OCI-LY7 (cell line): ENCODE measurements around the gene CCDC33. TPM values are rescaled to one million over a fixed set of nuclear protein-coding genes. Genes with fewer than 3 reads are reported as not detected.

Experiments
- BruUV-seq: library from RNA; stranded (reverse); fragments of 400-500 nt; replicated peaks from 2 replicates; lab custom pipeline; 2021; lab: Mats Ljungman, UMichigan
- CTCF ChIA-PET: fragments of 300-600 bp; sonication (Branson Sonifier 250); formaldehyde crosslinking; loops from one replicate; lab custom pipeline; 2022; ENCODE audit warnings: antibody characterized with exemption; ENCODE audit not compliant: unreplicated experiment; lab: Charles Lee
- POLR2A ChIA-PET: fragments of 300-600 bp; sonication (Branson Sonifier 250); formaldehyde crosslinking; loops from one replicate; lab custom pipeline; 2022; ENCODE audit warnings: antibody characterized with exemption; lab: Charles Lee
- DNase-seq: peaks from one replicate; pipeline ENCODE4 v3.0.0-alpha.2; 2015; ENCODE audit warnings: low spot score
- H2AFZ ChIP-seq: fragments of 200-600 bp; sonication (generic), shearing (Covaris generic); 2 replicates; pipeline ENCODE4 v1.6.1; 2014; ENCODE audit warnings: mild to moderate bottlenecking, antibody characterized with exemption, low read length, moderate library complexity
- H3K27ac ChIP-seq: fragments of 200-600 bp; sonication (generic); 2 replicates; pipeline ENCODE4 v1.5.1; 2014; ENCODE audit warnings: mixed run types, low read depth, mild to moderate bottlenecking, moderate library complexity, low read length, inconsistent platforms; ENCODE audit not compliant: poor library complexity, severe bottlenecking
- H3K36me3 ChIP-seq: fragments of 200-600 bp; sonication (generic); 2 replicates; pipeline ENCODE4 v1.6.1; 2014; ENCODE audit warnings: mild to moderate bottlenecking, antibody characterized with exemption, low read length, moderate library complexity, mixed read lengths; ENCODE audit not compliant: insufficient read depth
- H3K4me1 ChIP-seq: fragments of 200-600 bp; sonication (generic); 2 replicates; pipeline ENCODE4 v1.5.1; 2014; ENCODE audit warnings: mild to moderate bottlenecking, low read length; ENCODE audit not compliant: insufficient read depth, poor library complexity, severe bottlenecking
- H3K4me2 ChIP-seq: fragments of 200-600 bp; sonication (generic); 2 replicates; pipeline ENCODE4 v1.6.1; 2014; ENCODE audit warnings: mild to moderate bottlenecking, low read length
- H3K4me3 ChIP-seq: fragments of 200-600 bp; sonication (generic); 2 replicates; pipeline ENCODE4 v1.5.1; 2014; ENCODE audit warnings: mild to moderate bottlenecking, low read depth, low read length; ENCODE audit not compliant: poor library complexity, severe bottlenecking
- H3K79me2 ChIP-seq: fragments of 200-600 bp; sonication (generic); 2 replicates; pipeline ENCODE4 v1.6.1; 2016; ENCODE audit warnings: low read depth, mild to moderate bottlenecking, low read length, moderate library complexity, mixed read lengths; ENCODE audit not compliant: insufficient read depth
- H3K9me2 ChIP-seq: fragments of 200-600 bp; sonication (generic); 2 replicates; pipeline ENCODE4 v1.6.1; 2016; ENCODE audit warnings: mild to moderate bottlenecking, low read length, mixed read lengths; ENCODE audit not compliant: insufficient read depth
- H3K9me3 ChIP-seq: fragments of 200-600 bp; sonication (generic); 2 replicates; pipeline ENCODE4 v1.6.1; 2014; ENCODE audit warnings: mild to moderate bottlenecking, mixed run types, low read length, mixed read lengths
- H4K20me1 ChIP-seq: fragments of 200-600 bp; sonication (generic); 2 replicates; pipeline ENCODE4 v1.6.1; 2014; ENCODE audit warnings: mild to moderate bottlenecking, antibody characterized with exemption, low read length, moderate library complexity, mixed read lengths; ENCODE audit not compliant: insufficient read depth
- EZH2phosphoT487 ChIP-seq: fragments of 200-600 bp; sonication (generic); IDR thresholded peaks from 2 replicates; pipeline ENCODE4 v1.6.1; 2018; ENCODE audit warnings: low read depth, borderline replicate concordance, mild to moderate bottlenecking, mixed run types, antibody characterized with exemption, low read length, moderate library complexity, mixed read lengths
- intact Hi-C: fragments of 100-400 bp; cut with micrococcal nuclease; formaldehyde crosslinking; loops from one replicate; pipeline ENCODE4 v1.10.0; 2022; ENCODE audit not compliant: unreplicated experiment
- total RNA-seq, 2 experiments: library from RNA; depleted of rRNA in 1 of 2; stranded (reverse); fragments of >200 nt in 1 of 2; shearing (Covaris generic) in 1 of 2; gene quantifications; 2 replicates each; pipeline ENCODE4 v1.2.3, GENCODE V29; 2014 to 2022
- TF ChIP-seq, protein P1 (sequence below): fragments of 200-600 bp; sonication (generic); conservative IDR thresholded peaks from 2 replicates; pipeline ENCODE4 v1.5.1; 2014; ENCODE audit warnings: mild to moderate bottlenecking, antibody characterized with exemption, low read length, moderate library complexity, mixed read lengths

The CCDC33 gene
- total RNA-seq, 2 experiments from 2014 or later = not detected

DNA sequence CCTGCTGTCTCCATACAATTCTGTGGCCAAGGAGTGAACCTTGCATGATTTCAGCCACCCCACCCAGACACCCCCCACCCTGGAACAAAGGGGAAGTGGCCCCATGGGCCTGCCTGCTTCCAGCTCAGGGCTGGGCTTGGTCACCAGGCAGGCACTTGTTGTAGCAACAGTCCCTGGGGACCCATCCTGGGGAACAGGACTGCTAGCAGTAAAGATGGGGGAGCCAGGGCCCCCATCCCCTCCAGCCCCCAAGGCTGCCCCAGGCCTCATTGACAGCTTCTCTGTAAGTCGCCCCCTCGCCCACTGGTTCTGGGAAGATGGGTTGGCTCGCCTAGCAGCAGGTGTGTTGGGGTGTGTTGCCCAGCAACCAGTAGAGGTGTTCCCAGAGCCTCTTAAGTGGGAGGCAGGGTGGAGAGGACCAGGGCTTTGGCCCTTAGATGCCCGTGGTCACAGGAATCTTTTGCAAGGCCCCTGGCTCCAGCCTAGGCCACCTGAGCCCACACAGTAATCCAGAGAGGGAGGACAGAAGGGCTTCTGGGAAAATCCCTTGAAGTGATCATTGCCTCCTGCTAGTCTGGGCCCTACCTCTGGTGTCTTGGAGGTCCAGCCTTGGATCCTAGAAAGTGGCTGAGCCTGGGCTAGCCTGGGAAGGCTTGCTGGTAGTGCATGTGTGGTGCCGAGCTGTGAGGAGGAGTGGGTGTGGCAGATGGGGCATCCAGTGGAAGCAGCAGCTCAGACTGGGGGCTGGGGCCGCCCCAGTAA lies 82.4 kb downstream of the CCDC33 start:
- Histone ChIP-seq H3K4me3 (no peak overlapping the region), H3K9me3 (no peaks in the 10 kb centered on the region), H2AFZ (no peak overlapping the region), H3K27ac (no peak overlapping the region), H4K20me1 (no peaks in the 10 kb centered on the region), H3K4me1 (peaks cover 11% of the 10 kb centered on the region), H3K36me3 (no peaks in the 10 kb centered on the region), H3K79me2 (no peaks in the 10 kb centered on the region), H3K9me2 (no peaks in the 10 kb centered on the region), H3K4me2 (no peak overlapping the region)
- ChIA-PET CTCF (no interaction called here), POLR2A (interaction anchor here (0.6 kb wide), 1 partner anchor 290 kb away, joined by 4 read pairs; no protein-coding TSS in a partner anchor)
- TF ChIP-seq EZH2phosphoT487 = no peak
- TF ChIP-seq, protein P1, sequence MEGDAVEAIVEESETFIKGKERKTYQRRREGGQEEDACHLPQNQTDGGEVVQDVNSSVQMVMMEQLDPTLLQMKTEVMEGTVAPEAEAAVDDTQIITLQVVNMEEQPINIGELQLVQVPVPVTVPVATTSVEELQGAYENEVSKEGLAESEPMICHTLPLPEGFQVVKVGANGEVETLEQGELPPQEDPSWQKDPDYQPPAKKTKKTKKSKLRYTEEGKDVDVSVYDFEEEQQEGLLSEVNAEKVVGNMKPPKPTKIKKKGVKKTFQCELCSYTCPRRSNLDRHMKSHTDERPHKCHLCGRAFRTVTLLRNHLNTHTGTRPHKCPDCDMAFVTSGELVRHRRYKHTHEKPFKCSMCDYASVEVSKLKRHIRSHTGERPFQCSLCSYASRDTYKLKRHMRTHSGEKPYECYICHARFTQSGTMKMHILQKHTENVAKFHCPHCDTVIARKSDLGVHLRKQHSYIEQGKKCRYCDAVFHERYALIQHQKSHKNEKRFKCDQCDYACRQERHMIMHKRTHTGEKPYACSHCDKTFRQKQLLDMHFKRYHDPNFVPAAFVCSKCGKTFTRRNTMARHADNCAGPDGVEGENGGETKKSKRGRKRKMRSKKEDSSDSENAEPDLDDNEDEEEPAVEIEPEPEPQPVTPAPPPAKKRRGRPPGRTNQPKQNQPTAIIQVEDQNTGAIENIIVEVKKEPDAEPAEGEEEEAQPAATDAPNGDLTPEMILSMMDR = no peak
- BruUV-seq = no TSS peak
- DNase-seq = no peak
- intact Hi-C loops = no loop called here

DNA sequence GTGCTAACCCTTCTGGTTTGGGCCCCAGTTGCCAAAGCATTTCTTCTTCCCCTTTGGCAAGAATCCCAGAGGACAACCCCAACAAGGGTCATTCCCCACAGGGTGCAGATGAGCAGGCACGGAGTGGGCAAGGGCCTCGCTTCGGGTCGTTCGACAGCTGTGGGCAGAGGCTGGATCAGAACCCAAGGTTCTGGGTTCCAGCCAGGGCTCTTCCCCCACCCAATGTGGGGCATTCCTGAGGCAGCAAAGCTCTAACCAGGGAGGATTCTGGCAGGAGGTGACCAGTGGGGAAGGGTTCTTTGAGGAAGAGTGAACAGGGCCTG lies 83.0 kb downstream of the CCDC33 start:
- Histone ChIP-seq H3K36me3 (no peaks in the 10 kb centered on the region), H3K4me3 (no peak overlapping the region), H4K20me1 (no peaks in the 10 kb centered on the region), H3K79me2 (no peaks in the 10 kb centered on the region), H3K4me2 (no peak overlapping the region), H3K9me2 (no peaks in the 10 kb centered on the region), H2AFZ (no peak overlapping the region), H3K27ac (no peak overlapping the region), H3K9me3 (no peaks in the 10 kb centered on the region), H3K4me1 (peaks cover 11% of the 10 kb centered on the region)
- DNase-seq = no peak
- TF ChIP-seq, protein P1 = no peak
- no peak for TF ChIP-seq EZH2phosphoT487
- ChIA-PET CTCF (no interaction called here), POLR2A (no interaction called here)
- intact Hi-C loops = no loop called here
- no TSS peak for BruUV-seq

DNA sequence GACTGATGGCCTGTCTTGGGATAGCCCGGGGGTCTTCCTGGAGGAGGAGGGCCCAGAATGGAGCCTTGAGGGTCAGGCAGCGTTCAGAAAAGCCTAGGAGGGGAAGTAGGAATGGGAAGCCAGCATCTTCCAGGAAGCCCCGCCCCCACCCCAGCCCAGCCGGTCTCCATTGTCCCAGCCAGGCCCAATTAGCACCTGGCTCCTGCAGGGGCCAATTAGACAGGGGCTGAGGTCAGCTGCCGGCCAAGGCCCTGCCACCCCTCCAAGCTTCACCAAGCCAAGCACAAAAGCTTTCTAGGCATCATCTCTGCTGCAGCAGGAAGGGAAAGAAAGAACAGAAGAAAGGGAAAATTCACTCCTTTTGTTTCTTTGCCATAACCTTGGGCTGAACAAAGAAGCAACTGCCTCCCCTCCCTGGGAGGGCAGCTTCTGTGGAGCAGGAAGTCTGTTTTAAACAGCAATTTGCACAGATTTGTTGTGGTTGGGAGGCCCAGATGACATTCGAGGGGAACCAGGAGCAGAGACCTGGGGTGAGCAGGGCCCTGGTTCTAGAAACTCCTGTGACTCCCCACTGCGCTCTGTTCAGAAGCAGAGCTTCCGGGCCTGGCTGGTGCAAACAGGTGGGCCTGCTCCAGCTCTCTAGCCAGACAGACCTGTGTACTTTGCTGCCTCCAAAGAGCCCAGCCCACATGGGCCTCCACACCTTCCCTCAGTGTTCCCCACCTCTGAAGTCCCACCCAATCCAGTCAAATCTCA lies 83.6 kb downstream of the CCDC33 start:
- DNase-seq = no peak
- TF ChIP-seq, protein P1 = no peak
- TF ChIP-seq EZH2phosphoT487 = no peak
- no peak overlapping the region for H2AFZ ChIP-seq
- no peaks in the 10 kb centered on the region for H3K36me3 ChIP-seq
- intact Hi-C loops = loop anchor here (5.0 kb wide), 1 partner anchor 347 kb away; no protein-coding TSS in a partner anchor
- H4K20me1 ChIP-seq = no peaks in the 10 kb centered on the region
- ChIA-PET CTCF (no interaction called here), POLR2A (no interaction called here)
- peaks cover 11% of the 10 kb centered on the region for H3K4me1 ChIP-seq
- no peak overlapping the region for H3K4me3 ChIP-seq
- no peaks in the 10 kb centered on the region for H3K9me3 ChIP-seq
- no peaks in the 10 kb centered on the region for H3K9me2 ChIP-seq
- no peak overlapping the region for H3K4me2 ChIP-seq
- H3K79me2 ChIP-seq = no peaks in the 10 kb centered on the region
- no peak overlapping the region for H3K27ac ChIP-seq
- no TSS peak for BruUV-seq
